C4-2B (cell line): ENCODE results near the gene JUN.

Source experiments
- ZFX ChIP-seq: fragments of 450-650 bp; IDR thresholded peaks from 2 replicates; pipeline ENCODE4 v1.6.1; 2017
- TF ChIP-seq, protein P1 (sequence below): fragments of 450-650 bp; conservative IDR thresholded peaks from 2 replicates; pipeline ENCODE4 v1.5.1; 2017; ENCODE audit warnings: mild to moderate bottlenecking

DNA sequence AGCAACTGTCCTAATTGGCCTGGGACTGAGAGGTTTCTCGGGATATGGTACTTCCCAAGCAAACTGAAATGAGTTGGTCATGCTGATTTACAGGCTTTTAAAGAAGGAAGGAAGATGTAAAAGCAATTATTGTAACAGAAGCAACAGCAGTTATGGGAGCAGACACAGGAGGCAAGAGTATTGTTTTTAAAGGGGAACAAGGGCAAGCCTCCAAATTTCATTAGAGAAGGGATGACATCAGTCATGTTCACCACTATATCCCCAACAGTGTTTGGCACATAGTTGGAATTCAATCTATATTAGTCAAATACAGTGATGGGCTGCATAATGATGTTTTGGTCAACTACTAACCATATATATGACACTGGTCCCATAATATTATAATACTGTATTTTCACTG lies 46.0 kb upstream of the JUN start:
- TF ChIP-seq, protein P1, sequence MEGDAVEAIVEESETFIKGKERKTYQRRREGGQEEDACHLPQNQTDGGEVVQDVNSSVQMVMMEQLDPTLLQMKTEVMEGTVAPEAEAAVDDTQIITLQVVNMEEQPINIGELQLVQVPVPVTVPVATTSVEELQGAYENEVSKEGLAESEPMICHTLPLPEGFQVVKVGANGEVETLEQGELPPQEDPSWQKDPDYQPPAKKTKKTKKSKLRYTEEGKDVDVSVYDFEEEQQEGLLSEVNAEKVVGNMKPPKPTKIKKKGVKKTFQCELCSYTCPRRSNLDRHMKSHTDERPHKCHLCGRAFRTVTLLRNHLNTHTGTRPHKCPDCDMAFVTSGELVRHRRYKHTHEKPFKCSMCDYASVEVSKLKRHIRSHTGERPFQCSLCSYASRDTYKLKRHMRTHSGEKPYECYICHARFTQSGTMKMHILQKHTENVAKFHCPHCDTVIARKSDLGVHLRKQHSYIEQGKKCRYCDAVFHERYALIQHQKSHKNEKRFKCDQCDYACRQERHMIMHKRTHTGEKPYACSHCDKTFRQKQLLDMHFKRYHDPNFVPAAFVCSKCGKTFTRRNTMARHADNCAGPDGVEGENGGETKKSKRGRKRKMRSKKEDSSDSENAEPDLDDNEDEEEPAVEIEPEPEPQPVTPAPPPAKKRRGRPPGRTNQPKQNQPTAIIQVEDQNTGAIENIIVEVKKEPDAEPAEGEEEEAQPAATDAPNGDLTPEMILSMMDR: no peak
- no peak for TF ChIP-seq ZFX
